BJ (cell line): ENCODE results near the gene LCE1F. TPM values are rescaled to one million over a fixed set of nuclear protein-coding genes. Genes with fewer than 3 reads are reported as not detected.

ENCODE experiments used
- CTCF ChIA-PET: fragments of 350-600 bp; formaldehyde crosslinking; extraction: SDS; loops from one replicate; lab custom pipeline; 2021; ENCODE audit warnings: antibody characterized with exemption, inconsistent platforms; lab: Yijun Ruan, JAX
- POLR2A ChIA-PET: fragments of 300-600 bp; sonication (Branson Sonifier 250); formaldehyde crosslinking; extraction: SDS; loops from one replicate; lab custom pipeline; 2021; ENCODE audit warnings: antibody characterized with exemption; lab: Charles Lee
- DNase-seq: peaks from one replicate; pipeline ENCODE4 v3.0.0-alpha.2; 2011; ENCODE audit warnings: low read depth
- H3K27me3 ChIP-seq: 2 replicates; pipeline ENCODE4 v1.6.0; 2011; ENCODE audit warnings: low read length; ENCODE audit not compliant: control insufficient read depth, insufficient read depth
- H3K36me3 ChIP-seq: 2 replicates; pipeline ENCODE4 v1.5.1; 2011; ENCODE audit warnings: low read length; ENCODE audit not compliant: control insufficient read depth, insufficient read depth
- H3K4me3 ChIP-seq: 2 replicates; pipeline ENCODE4 v1.5.1; 2011; ENCODE audit warnings: low read depth, mild to moderate bottlenecking, control low read depth, low read length
- polyA plus RNA-seq: library from polyadenylated mRNA; depleted of rRNA; stranded (reverse); fragments of >200 nt; gene quantifications from 2 replicates; pipeline ENCODE4 v1.2.3, GENCODE V29; 2011
- TF ChIP-seq, protein P1 (sequence below): IDR thresholded peaks from 2 replicates; pipeline ENCODE4 v1.5.1; 2011; ENCODE audit warnings: low read depth, mild to moderate bottlenecking, control low read depth, inconsistent platforms, low read length, moderate library complexity; ENCODE audit not compliant: insufficient read depth

LCE1F gene
- polyA plus RNA-seq, 1 experiment, result not detected

DNA sequence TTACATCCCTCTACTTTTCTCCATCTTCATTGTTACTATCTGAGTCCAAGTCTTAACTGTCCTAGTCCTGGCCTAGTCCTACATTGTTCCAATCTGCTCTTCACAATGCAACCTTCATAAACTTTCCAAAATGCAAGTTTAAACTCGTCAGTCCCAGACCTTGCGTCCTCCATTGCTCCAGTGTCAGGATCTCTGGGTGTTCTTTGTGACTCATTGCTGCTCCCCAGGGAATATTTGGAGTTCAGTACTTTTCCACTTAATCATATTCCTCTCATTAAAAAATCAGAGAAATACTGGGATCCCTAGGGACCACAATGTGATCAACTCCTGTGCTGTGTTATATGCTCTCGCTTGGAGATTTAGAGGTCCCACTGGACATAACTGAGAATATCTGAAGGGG, 35.1 kb upstream of the LCE1F start:
- H3K4me3 ChIP-seq, result no peak overlapping the region
- ChIA-PET CTCF (interaction anchor here (1.1 to 1.2 kb wide), 2 partner anchors 14 to 15 kb away, joined by 3 read pairs; no protein-coding TSS in a partner anchor), POLR2A (no interaction called here)
- TF ChIP-seq, protein P1, sequence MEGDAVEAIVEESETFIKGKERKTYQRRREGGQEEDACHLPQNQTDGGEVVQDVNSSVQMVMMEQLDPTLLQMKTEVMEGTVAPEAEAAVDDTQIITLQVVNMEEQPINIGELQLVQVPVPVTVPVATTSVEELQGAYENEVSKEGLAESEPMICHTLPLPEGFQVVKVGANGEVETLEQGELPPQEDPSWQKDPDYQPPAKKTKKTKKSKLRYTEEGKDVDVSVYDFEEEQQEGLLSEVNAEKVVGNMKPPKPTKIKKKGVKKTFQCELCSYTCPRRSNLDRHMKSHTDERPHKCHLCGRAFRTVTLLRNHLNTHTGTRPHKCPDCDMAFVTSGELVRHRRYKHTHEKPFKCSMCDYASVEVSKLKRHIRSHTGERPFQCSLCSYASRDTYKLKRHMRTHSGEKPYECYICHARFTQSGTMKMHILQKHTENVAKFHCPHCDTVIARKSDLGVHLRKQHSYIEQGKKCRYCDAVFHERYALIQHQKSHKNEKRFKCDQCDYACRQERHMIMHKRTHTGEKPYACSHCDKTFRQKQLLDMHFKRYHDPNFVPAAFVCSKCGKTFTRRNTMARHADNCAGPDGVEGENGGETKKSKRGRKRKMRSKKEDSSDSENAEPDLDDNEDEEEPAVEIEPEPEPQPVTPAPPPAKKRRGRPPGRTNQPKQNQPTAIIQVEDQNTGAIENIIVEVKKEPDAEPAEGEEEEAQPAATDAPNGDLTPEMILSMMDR, result no peak
- H3K27me3 ChIP-seq, result no peaks in the 10 kb centered on the region
- DNase-seq, result no peak
- H3K36me3 ChIP-seq, result no peaks in the 10 kb centered on the region

DNA sequence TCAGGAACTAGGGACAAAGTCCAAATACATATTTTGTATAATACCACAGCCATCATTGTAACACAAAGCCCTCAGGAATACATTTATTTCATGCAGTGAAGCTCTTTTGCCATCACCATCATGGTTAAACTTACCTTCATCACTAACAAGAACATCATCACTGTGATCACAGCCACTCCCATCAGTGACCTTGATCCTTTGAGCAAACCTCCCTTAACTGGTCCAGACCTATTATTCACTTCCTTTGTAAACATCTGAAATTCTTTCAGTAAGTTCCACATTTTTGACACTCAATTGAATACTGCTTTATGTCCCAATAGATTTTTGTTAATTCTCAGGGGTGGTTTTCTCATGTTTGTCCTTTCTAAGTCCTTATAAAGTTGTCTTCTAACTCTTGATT, 33.3 kb upstream of the LCE1F start:
- POLR2A ChIA-PET, result no interaction called here
- no peak overlapping the region for H3K4me3 ChIP-seq
- no peak for DNase-seq
- TF ChIP-seq, protein P1, result no peak
- CTCF ChIA-PET, result no interaction called here
- no peaks in the 10 kb centered on the region for H3K27me3 ChIP-seq
- H3K36me3 ChIP-seq, result no peaks in the 10 kb centered on the region

DNA sequence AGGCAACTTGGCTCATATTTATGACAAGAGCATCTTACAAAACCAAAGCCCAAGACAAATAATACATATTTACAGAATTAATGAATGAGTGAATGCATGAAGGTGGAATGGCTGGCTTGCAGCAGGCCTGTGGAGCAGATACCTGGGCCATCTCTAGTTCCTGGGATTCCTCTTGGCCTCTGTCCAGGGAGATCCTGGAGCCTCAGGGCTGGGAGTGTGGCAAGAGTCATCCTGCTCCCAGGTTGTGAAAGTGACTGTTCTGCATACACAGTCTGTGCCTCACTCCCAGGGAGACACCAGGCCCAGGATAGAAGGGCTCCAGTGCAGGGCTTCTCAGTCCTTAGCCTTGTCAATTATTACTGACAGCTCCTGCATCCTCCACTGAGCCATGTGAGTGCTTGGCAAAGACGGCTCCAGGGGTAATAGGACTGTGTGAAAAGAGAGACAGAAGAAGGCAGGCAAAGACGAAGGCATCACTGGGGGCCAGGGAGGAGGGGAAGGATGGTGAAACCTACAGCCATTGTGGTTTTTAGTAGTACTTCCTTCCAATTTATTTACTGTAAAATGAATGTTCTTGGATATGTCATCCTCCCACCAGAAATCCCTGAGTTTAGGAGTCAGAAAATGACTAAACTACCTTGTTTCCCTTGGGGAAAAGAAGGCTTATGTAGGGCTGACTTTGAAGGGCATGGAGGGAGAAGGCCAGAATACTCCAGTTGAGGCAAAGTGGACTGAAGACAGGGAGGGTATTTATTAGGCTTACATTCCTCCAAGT, 31.4 kb upstream of the LCE1F start:
- no peak for DNase-seq
- Histone ChIP-seq H3K27me3 (no peaks in the 10 kb centered on the region), H3K4me3 (no peak overlapping the region), H3K36me3 (no peaks in the 10 kb centered on the region)
- TF ChIP-seq, protein P1, result no peak
- ChIA-PET CTCF (interaction anchor here (0.6 kb wide), 1 partner anchor 210 kb away, joined by 4 read pairs; no protein-coding TSS in a partner anchor), POLR2A (no interaction called here)

DNA sequence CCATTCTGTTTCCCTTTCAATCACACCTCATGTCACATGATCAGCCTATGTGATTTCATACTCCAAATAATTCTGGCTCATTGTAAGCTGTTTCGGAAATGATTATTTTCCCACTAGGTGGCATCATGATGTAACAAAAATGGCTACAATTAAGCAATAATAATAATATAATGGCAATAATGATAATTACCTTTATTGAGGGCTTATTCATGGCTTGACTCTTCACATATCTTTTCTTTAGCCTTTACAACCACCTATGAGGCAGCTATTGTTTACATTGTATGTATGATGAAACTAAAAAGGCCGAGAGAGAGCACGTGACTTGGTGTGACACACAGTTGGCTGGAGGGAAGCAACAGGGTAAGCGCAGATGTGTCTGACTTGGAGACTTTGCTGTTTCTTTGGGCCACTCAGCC, 29.6 kb upstream of the LCE1F start:
- ChIA-PET CTCF (interaction anchor here (0.9 to 1.5 kb wide), 2 partner anchors 47 to 125 kb away, joined by 3 read pairs; partner anchors contain the start of gene LCE2A), POLR2A (no interaction called here)
- DNase-seq, result no peak
- TF ChIP-seq, protein P1, result no peak
- H3K36me3 ChIP-seq, result no peaks in the 10 kb centered on the region
- H3K4me3 ChIP-seq, result no peak overlapping the region
- no peaks in the 10 kb centered on the region for H3K27me3 ChIP-seq

DNA sequence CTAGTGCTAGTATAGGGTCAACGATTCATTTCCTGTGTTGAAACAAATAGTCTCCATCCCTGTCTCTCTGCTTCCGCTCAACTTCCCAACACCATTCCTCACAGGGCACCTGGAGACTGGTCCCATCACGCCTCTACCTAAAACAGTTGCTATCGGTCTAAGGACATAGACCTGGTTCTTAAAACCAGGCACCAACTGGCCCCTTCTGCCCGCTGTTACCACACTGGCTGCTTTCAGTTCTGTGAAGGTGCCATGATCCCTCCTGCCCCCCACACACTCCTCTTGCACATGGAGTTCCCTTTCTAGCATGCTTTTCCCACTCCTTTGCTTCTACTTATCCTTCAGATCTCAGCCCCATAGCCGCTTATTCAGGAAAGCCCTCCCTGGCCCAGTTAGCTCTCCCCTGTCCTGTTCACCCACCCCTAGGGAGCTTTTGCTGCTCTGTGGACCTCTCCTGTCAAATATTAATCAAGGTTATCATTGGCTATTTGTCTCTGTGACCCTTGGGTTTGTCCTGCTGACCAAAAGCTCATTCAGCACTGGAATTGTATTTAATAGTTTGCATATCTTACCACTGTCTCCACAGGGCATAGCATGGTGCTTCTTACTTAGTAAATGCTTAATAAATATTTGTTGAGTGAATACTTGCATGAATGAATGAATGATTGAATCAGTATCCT, 29.0 kb upstream of the LCE1F start:
- ChIA-PET POLR2A (no interaction called here), CTCF (interaction anchor here (1.5 kb wide), 1 partner anchor 125 kb away, joined by 3 read pairs; no protein-coding TSS in a partner anchor)
- Histone ChIP-seq H3K36me3 (no peaks in the 10 kb centered on the region), H3K27me3 (no peaks in the 10 kb centered on the region), H3K4me3 (no peak overlapping the region)
- TF ChIP-seq, protein P1, result no peak
- no peak for DNase-seq
